22Rv1 (cell line): ENCODE results near the gene SEC14L1.
"Not testable (repeated sequence)": the region's sequence is repeated elsewhere in the genome, so short reads cannot be mapped to it uniquely, and the experiment has no call there.

Experiments used
- H3K27ac ChIP-seq: fragments of 450-650 bp; 2 replicates; pipeline ENCODE4 v1.5.1; 2017
- ZFX ChIP-seq: fragments of 450-650 bp; IDR thresholded peaks from 2 replicates; pipeline ENCODE4 v1.6.1; 2017; ENCODE audit warnings: antibody characterized with exemption, borderline replicate concordance
- TF ChIP-seq, protein P1 (sequence below): fragments of 450-650 bp; IDR thresholded peaks from 2 replicates; pipeline ENCODE4 v1.5.1; 2017; ENCODE audit warnings: mild to moderate bottlenecking

SEC14L1 gene

DNA sequence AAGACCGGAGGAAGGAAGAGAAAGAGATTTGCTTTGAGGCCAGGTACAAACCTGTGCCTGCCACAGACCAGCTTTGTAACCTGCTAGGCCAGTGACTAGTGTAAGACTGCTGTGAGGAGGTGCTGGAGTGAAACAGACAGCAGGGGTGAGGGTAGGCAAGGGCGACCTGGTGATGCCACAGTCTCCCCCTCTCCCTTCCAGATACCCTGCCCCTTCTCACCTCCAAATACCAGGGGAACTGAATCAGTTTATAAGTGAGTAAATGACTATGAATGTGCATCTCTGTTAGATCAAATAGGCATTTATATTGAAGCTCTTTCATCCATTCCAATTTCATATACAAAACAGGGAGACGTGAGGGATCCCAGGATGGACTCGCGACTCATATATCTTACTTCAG lies 9.4 kb downstream of the SEC14L1 start:
- no peak overlapping the region for H3K27ac ChIP-seq
- TF ChIP-seq ZFX, result no peak
- TF ChIP-seq, protein P1, sequence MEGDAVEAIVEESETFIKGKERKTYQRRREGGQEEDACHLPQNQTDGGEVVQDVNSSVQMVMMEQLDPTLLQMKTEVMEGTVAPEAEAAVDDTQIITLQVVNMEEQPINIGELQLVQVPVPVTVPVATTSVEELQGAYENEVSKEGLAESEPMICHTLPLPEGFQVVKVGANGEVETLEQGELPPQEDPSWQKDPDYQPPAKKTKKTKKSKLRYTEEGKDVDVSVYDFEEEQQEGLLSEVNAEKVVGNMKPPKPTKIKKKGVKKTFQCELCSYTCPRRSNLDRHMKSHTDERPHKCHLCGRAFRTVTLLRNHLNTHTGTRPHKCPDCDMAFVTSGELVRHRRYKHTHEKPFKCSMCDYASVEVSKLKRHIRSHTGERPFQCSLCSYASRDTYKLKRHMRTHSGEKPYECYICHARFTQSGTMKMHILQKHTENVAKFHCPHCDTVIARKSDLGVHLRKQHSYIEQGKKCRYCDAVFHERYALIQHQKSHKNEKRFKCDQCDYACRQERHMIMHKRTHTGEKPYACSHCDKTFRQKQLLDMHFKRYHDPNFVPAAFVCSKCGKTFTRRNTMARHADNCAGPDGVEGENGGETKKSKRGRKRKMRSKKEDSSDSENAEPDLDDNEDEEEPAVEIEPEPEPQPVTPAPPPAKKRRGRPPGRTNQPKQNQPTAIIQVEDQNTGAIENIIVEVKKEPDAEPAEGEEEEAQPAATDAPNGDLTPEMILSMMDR, result no peak

- TF ChIP-seq, protein P1, result no peak
- no peak for TF ChIP-seq ZFX
- H3K27ac ChIP-seq, result no peak overlapping the region
Measured at GRCh38 chr17:77151186-77151585, 10.4 kb downstream of the SEC14L1 start.

DNA sequence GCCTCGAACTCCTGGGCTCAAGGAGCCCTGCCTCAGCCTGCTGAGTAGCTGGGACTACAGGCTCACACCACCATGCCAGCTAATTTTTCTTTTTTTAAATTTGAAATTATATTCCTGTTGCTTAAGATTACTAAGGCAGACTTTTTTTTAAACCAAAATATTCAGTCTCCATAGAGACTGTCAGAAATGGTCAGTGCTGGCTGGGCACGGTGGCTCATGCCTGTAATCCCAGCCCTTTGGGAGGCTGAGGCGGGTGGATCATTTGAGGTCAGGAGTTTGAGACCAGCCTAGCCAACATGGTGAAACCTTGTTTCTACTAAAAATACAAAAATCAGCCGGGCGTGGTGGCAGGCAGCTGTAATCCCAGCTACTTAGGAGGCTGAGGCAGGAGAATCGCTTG lies 11.3 kb downstream of the SEC14L1 start:
- not testable (repeated sequence) for H3K27ac ChIP-seq

- TF ChIP-seq ZFX, result no peak
- TF ChIP-seq, protein P1, result no peak
- H3K27ac ChIP-seq, result no peak overlapping the region
Measured at GRCh38 chr17:77153472-77153871, 12.7 kb downstream of the SEC14L1 start.

DNA sequence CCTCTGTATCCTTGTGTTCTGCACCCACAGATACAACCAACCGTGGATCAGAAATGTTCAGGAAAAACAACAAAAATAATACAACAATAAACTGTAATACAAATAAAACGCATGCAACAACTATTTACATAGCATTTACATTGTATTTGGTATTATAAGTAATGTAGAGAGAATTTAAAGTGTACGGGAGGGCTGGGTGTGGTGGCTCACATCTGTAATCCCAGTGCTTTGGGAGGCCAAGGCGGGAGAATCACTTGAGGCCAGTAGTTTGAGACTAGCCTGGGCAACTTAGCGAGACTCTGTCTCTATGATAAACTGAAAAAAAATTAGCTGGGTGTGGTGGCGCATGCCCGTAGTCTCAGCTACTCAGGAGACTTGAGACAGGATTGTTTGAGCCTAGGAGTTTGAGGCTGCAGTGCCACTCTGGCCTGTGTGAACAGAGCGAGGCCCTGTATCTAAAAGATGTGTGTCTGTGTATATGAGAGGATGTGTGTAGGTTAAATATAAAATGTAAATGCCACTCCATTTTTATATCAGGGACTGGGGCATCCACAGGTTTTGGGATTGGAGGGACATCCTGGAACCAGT lies 13.3 kb downstream of the SEC14L1 start:
- TF ChIP-seq ZFX, result no peak
- TF ChIP-seq, protein P1, result no peak
- no peak overlapping the region for H3K27ac ChIP-seq

DNA sequence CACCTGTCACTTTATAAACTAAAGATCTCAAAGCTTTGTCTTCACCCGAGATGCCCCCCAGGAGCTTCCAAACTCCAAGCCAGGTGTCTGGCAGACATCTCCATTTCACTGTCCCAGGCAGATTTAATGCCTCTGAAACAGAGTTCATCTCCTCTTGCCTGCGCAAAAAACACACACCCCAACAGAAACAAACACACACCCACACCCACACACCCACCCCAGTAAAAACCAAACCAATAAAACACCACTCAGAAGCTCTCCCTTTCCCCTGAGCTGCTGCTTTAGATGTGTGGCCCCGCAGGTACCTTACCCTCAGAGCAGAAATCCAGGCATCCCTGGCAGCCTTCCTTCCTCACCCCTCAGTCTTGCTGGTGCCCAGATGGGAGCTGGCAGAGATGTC lies 14.4 kb downstream of the SEC14L1 start:
- H3K27ac ChIP-seq, result no peak overlapping the region

DNA sequence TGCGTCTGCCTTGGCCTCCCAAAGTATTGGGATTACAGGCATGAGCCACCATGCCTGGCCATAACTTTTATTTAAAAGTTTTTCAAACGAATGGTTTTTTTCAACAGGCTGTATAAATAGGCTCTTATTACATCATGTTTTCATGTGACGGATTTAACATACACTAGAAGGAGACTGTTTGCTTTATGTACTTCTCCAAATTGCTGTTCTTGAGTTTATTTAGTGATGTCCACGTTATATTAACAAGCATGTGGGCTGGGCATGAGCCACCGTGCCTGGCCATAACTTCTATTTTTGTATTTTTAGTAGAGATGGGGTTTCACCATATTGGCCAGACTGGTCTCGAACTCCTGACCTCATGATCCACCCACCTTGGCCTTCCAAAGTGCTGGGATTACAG lies 17.0 kb downstream of the SEC14L1 start:
- not testable (repeated sequence) for H3K27ac ChIP-seq

More for the DNA sequence above, 14.4 kb downstream of the SEC14L1 start:
- TF ChIP-seq ZFX, result no peak
- TF ChIP-seq, protein P1, result no peak

DNA sequence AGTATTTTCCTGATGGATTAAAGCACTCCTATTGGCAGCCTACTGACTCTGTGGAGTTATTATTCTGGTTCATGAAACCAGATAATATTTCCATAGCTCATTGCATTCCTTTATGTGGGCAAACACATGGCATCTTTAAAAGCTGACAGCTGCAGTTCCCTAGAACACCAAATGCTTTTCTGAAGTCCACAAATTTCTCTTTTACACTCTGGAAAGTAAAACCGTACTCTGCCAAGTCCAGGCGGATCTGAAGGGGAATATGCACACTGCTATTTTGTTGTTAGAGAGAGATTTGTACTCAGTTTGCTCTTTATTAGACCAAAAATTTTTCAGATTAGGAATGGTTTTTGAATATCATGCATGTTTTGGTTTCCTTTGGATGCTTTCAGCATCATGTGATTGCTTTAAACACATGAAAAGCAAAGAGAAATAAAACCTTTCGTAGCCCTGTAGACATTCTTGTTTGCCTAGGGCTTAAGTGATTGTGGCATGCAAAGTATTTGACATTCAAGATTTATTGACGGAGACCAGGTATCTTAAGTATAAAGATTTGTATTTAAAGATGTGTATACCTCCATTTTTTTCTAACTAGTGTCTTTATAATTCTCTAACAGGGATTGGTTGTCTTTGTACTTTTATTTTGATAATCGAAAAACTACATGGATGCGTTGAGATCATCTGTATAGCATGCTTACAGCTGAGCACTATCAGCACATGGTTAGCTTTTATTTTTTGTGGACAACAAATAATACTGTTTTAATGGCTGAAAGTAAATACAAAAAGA lies 19.5 kb downstream of the SEC14L1 start:
- no peak for TF ChIP-seq ZFX
- TF ChIP-seq, protein P1, result no peak
- H3K27ac ChIP-seq, result no peak overlapping the region
